ENCODE results near the gene MOCS1.

The MOCS1 gene

DNA sequence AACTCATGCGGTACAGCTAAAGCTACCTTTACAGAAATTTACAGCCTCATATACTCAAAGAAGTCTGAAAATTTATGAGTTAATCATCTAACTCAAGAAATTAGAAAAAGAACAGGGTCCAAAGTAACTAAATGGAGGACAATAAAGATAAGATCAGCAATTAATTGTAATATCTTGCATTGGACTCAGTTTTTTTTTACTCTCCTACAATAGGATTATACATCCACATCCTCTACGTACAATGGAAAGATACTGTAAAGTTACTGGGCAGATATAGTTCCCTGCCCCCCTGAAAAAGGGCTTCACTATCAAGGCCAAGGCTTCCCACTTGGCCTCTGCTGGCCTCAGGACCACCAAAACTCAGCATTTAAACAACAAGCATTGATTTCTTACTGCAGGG lies 31.5 kb upstream of the MOCS1 start:
- no CpG with 5 or more reads among the region's 2 CpGs for WGBS, 2 experiments (ENCODE audit: insufficient coverage in 2 of 2)
- no peaks in the 10 kb centered on the region for H3K9me3 ChIP-seq (ENCODE audit: control insufficient read depth, low read length)
- no peaks in the 10 kb centered on the region for H3K36me3 ChIP-seq (ENCODE audit: control insufficient read depth, insufficient read depth, low read length)
- no peak overlapping the region for H3K4me3 ChIP-seq (ENCODE audit: extremely low read depth, insufficient read depth, low read length, poor library complexity, severe bottlenecking)
- no peak overlapping the region for H3K27ac ChIP-seq (ENCODE audit: low read depth, low read length, severe bottlenecking)
- H3K4me1 ChIP-seq (ENCODE audit: control insufficient read depth, insufficient read depth, low read length, poor library complexity, severe bottlenecking): peaks cover 16% of the 10 kb centered on the region

- Histone ChIP-seq H3K27ac (ENCODE audit: low read depth, low read length, severe bottlenecking) (no peak overlapping the region), H3K36me3 (ENCODE audit: control insufficient read depth, insufficient read depth, low read length) (no peaks in the 10 kb centered on the region), H3K9me3 (ENCODE audit: control insufficient read depth, low read length) (no peaks in the 10 kb centered on the region), H3K4me3 (ENCODE audit: extremely low read depth, insufficient read depth, low read length, poor library complexity, severe bottlenecking) (no peak overlapping the region), H3K4me1 (ENCODE audit: control insufficient read depth, insufficient read depth, low read length, poor library complexity, severe bottlenecking) (peaks cover 16% of the 10 kb centered on the region)
- no CpG with 5 or more reads among the region's 2 CpGs for WGBS, 2 experiments (ENCODE audit: insufficient coverage in 2 of 2)
These were observed 30.3 kb upstream of the MOCS1 start for GRCh38 chr6:39964530-39964929.

GRCh38 chr6:39964094-39964493 lies 29.8 kb upstream of the MOCS1 start:
- Histone ChIP-seq H3K9me3 (ENCODE audit: control insufficient read depth, low read length) (no peaks in the 10 kb centered on the region), H3K36me3 (ENCODE audit: control insufficient read depth, insufficient read depth, low read length) (no peaks in the 10 kb centered on the region), H3K4me1 (ENCODE audit: control insufficient read depth, insufficient read depth, low read length, poor library complexity, severe bottlenecking) (peaks cover 16% of the 10 kb centered on the region), H3K27ac (ENCODE audit: low read depth, low read length, severe bottlenecking) (no peak overlapping the region), H3K4me3 (ENCODE audit: extremely low read depth, insufficient read depth, low read length, poor library complexity, severe bottlenecking) (no peak overlapping the region)
- WGBS, 2 experiments (ENCODE audit: insufficient coverage in 2 of 2): 72 to 80% methylated on average over 5 to 6 of the region's 6 CpGs

DNA sequence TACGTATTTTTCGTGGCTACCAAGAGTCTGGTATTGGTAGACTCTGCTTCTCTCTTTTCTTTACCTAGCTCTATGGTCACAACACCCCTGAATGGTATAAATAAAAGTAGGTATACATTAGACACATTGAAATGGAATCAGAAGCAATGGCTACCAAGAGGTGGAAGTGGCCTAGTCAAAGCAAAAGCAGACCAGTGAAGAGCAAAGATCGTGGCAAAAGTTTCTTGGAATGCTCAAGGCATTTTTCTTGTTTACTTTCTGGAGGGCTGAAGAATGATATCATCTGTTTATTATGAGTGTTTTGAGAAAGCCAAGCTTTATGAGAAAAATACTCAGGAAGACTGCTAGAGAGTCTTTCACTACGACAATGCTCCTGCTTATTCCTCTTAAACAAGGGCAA lies 28.6 kb upstream of the MOCS1 start:
- peak overlapping the region; percentile 18 for H3K27ac ChIP-seq (ENCODE audit: low read depth, low read length, severe bottlenecking)
- H3K36me3 ChIP-seq (ENCODE audit: control insufficient read depth, insufficient read depth, low read length): no peaks in the 10 kb centered on the region
- 85 to 100% methylated on average over 2 to 4 of the region's 4 CpGs for WGBS, 2 experiments (ENCODE audit: insufficient coverage in 2 of 2)
- H3K4me3 ChIP-seq (ENCODE audit: extremely low read depth, insufficient read depth, low read length, poor library complexity, severe bottlenecking): no peak overlapping the region
- H3K9me3 ChIP-seq (ENCODE audit: control insufficient read depth, low read length): no peaks in the 10 kb centered on the region
- H3K4me1 ChIP-seq (ENCODE audit: control insufficient read depth, insufficient read depth, low read length, poor library complexity, severe bottlenecking): peaks cover 16% of the 10 kb centered on the region

GRCh38 chr6:39961178-39961577 lies 26.9 kb upstream of the MOCS1 start:
- Histone ChIP-seq H3K4me1 (ENCODE audit: control insufficient read depth, insufficient read depth, low read length, poor library complexity, severe bottlenecking) (peaks cover 16% of the 10 kb centered on the region), H3K4me3 (ENCODE audit: extremely low read depth, insufficient read depth, low read length, poor library complexity, severe bottlenecking) (no peak overlapping the region), H3K9me3 (ENCODE audit: control insufficient read depth, low read length) (no peaks in the 10 kb centered on the region), H3K27ac (ENCODE audit: low read depth, low read length, severe bottlenecking) (peak overlapping the region; percentile 66), H3K36me3 (ENCODE audit: control insufficient read depth, insufficient read depth, low read length) (no peaks in the 10 kb centered on the region)
- 79 to 81% methylated on average over 5 of the region's 5 CpGs for WGBS, 2 experiments (ENCODE audit: insufficient coverage in 2 of 2)

DNA sequence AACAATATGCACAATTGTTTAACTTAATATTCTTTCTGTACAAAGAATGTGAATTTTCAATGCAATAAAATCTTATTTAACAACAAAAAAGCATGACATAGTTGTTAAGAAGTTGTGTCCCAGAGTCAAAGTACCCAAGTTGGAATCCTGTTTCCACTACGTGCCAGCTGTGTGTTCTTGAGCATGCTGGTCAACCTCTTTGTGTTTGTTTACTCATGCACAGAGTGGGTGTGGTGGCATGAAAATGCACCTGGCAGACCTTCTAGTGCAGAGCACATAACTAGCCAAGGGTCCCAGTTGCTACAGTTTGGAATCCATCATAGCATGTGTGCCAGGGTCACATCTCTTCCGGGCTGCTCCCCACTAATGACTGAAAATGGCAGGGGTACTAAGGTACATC lies 24.7 kb upstream of the MOCS1 start:
- Histone ChIP-seq H3K4me1 (ENCODE audit: control insufficient read depth, insufficient read depth, low read length, poor library complexity, severe bottlenecking) (peaks cover 16% of the 10 kb centered on the region), H3K9me3 (ENCODE audit: control insufficient read depth, low read length) (no peaks in the 10 kb centered on the region), H3K36me3 (ENCODE audit: control insufficient read depth, insufficient read depth, low read length) (no peaks in the 10 kb centered on the region), H3K27ac (ENCODE audit: low read depth, low read length, severe bottlenecking) (no peak overlapping the region), H3K4me3 (ENCODE audit: extremely low read depth, insufficient read depth, low read length, poor library complexity, severe bottlenecking) (no peak overlapping the region)
- WGBS, 2 experiments (ENCODE audit: insufficient coverage in 2 of 2): 89 to 92% methylated on average over 2 of the region's 2 CpGs

- Histone ChIP-seq H3K9me3 (ENCODE audit: control insufficient read depth, low read length) (no peaks in the 10 kb centered on the region), H3K36me3 (ENCODE audit: control insufficient read depth, insufficient read depth, low read length) (no peaks in the 10 kb centered on the region), H3K4me1 (ENCODE audit: control insufficient read depth, insufficient read depth, low read length, poor library complexity, severe bottlenecking) (peaks cover 6% of the 10 kb centered on the region), H3K27ac (ENCODE audit: low read depth, low read length, severe bottlenecking) (no peak overlapping the region), H3K4me3 (ENCODE audit: extremely low read depth, insufficient read depth, low read length, poor library complexity, severe bottlenecking) (no peak overlapping the region)
- WGBS, 2 experiments (ENCODE audit: insufficient coverage in 2 of 2): no CpG with 5 or more reads among the region's 4 CpGs
These were observed 22.7 kb upstream of the MOCS1 start for GRCh38 chr6:39956936-39957335.

DNA sequence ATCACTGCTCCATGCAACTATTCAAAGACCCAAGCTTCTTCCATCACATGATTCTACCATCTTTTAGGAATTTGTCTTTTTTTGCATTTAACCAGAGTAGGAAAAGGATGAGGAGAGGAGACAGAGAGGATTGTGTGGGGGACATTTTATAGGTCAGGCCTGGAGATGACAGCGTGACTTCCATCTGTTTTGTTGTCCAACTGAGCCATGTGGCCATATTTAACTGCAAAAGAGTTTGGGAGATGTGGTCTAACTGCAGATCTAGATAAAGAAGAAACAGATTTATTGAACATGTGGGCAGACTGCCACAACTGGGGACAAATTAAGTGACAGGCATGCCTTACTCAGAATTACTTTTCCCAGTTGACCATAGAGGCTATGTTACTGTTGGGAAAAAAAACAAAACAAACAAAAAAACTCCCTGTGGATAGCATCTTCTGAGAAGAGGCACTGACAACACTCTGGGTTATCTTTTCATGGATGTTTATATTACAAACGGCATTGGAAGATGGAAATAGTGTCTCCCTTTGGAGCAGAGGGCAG lies 18.9 kb upstream of the MOCS1 start:
- no peaks in the 10 kb centered on the region for H3K9me3 ChIP-seq (ENCODE audit: control insufficient read depth, low read length)
- H3K4me3 ChIP-seq (ENCODE audit: extremely low read depth, insufficient read depth, low read length, poor library complexity, severe bottlenecking): no peak overlapping the region
- no peaks in the 10 kb centered on the region for H3K4me1 ChIP-seq (ENCODE audit: control insufficient read depth, insufficient read depth, low read length, poor library complexity, severe bottlenecking)
- no peaks in the 10 kb centered on the region for H3K36me3 ChIP-seq (ENCODE audit: control insufficient read depth, insufficient read depth, low read length)
- H3K27ac ChIP-seq (ENCODE audit: low read depth, low read length, severe bottlenecking): no peak overlapping the region
- 80 to 91% methylated on average over 1 to 2 of the region's 2 CpGs for WGBS, 2 experiments (ENCODE audit: insufficient coverage in 2 of 2)

- WGBS, 2 experiments (ENCODE audit: insufficient coverage in 2 of 2): 80 to 93% methylated on average over 2 to 3 of the region's 4 CpGs
- H3K27ac ChIP-seq (ENCODE audit: low read depth, low read length, severe bottlenecking): no peak overlapping the region
- H3K4me1 ChIP-seq (ENCODE audit: control insufficient read depth, insufficient read depth, low read length, poor library complexity, severe bottlenecking): no peaks in the 10 kb centered on the region
- no peaks in the 10 kb centered on the region for H3K9me3 ChIP-seq (ENCODE audit: control insufficient read depth, low read length)
- no peak overlapping the region for H3K4me3 ChIP-seq (ENCODE audit: extremely low read depth, insufficient read depth, low read length, poor library complexity, severe bottlenecking)
- H3K36me3 ChIP-seq (ENCODE audit: control insufficient read depth, insufficient read depth, low read length): no peaks in the 10 kb centered on the region
These were observed 17.9 kb upstream of the MOCS1 start for GRCh38 chr6:39952167-39952566.

- WGBS, 2 experiments (ENCODE audit: insufficient coverage in 2 of 2): 93 to 100% methylated on average over 1 of the region's 1 CpG
- Histone ChIP-seq H3K9me3 (ENCODE audit: control insufficient read depth, low read length) (no peaks in the 10 kb centered on the region), H3K36me3 (ENCODE audit: control insufficient read depth, insufficient read depth, low read length) (no peaks in the 10 kb centered on the region)
These were observed 17.5 kb upstream of the MOCS1 start for GRCh38 chr6:39951716-39952115.

DNA sequence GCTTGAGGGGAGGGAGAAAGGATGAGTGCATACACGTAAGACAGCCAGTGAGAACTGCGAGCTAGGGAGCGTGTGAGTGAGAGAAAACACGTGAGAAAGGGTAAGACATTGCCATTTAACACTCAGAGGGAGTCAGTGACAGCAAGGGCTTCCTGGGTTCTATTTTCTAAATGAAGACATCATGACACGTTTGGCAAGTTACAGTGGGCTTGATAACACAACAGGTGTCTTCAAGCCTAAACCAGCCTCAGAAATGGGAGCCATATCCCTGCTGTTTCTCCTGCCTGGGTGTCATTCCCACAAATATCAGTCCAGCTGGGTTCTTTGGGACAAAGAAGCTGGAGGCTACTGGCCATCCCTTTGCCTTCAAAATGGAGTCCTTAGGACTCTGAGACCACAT lies 16.9 kb upstream of the MOCS1 start:
- 82 to 87% methylated on average over 5 of the region's 5 CpGs for WGBS, 2 experiments (ENCODE audit: insufficient coverage in 2 of 2)
- H3K27ac ChIP-seq (ENCODE audit: low read depth, low read length, severe bottlenecking): no peak overlapping the region

More at GRCh38 chr6:39951716-39952115, 17.5 kb upstream of the MOCS1 start:
- Histone ChIP-seq H3K4me3 (ENCODE audit: extremely low read depth, insufficient read depth, low read length, poor library complexity, severe bottlenecking) (no peak overlapping the region), H3K27ac (ENCODE audit: low read depth, low read length, severe bottlenecking) (no peak overlapping the region), H3K4me1 (ENCODE audit: control insufficient read depth, insufficient read depth, low read length, poor library complexity, severe bottlenecking) (no peaks in the 10 kb centered on the region)

More for the DNA sequence above, 16.9 kb upstream of the MOCS1 start:
- Histone ChIP-seq H3K4me3 (ENCODE audit: extremely low read depth, insufficient read depth, low read length, poor library complexity, severe bottlenecking) (no peak overlapping the region), H3K4me1 (ENCODE audit: control insufficient read depth, insufficient read depth, low read length, poor library complexity, severe bottlenecking) (no peaks in the 10 kb centered on the region), H3K36me3 (ENCODE audit: control insufficient read depth, insufficient read depth, low read length) (no peaks in the 10 kb centered on the region), H3K9me3 (ENCODE audit: control insufficient read depth, low read length) (no peaks in the 10 kb centered on the region)
